K562 (cell line): ENCODE results near the gene HDLBP. TPM values are rescaled to one million over a fixed set of nuclear protein-coding genes. Genes with fewer than 3 reads are reported as not detected.

Source experiments
- BCLAF1 ChIP-seq, 2 experiments: fragments of 450-650 bp in 1 of 2; IDR thresholded peaks; 2 replicates each; pipeline ENCODE4 v1.6.1; 2011 to 2017; ENCODE audit warnings: low read depth in 2 of 2, antibody characterized with exemption in 1 of 2, borderline replicate concordance in 1 of 2, low read length in 1 of 2, mild to moderate bottlenecking in 1 of 2, mixed read lengths in 1 of 2; ENCODE audit not compliant: control insufficient read depth in 1 of 2
- BRF1 ChIP-seq: IDR thresholded peaks from 3 replicates; pipeline ENCODE4 v1.6.1; 2011; ENCODE audit warnings: borderline replicate concordance, mild to moderate bottlenecking; ENCODE audit not compliant: insufficient read length; ENCODE audit errors: extremely low read depth
- CBFA2T2 ChIP-seq: fragments of 450-650 bp; conservative IDR thresholded peaks from 2 replicates; pipeline ENCODE4 v1.6.1; 2017; ENCODE audit warnings: mild to moderate bottlenecking
- CBFA2T3 ChIP-seq: fragments of 450-650 bp; IDR thresholded peaks from 2 replicates; pipeline ENCODE4 v1.6.1; 2017
- DIDO1 ChIP-seq: fragments of 450-650 bp; IDR thresholded peaks from 2 replicates; pipeline ENCODE4 v1.6.1; 2016; ENCODE audit warnings: low read depth, missing biosample characterization, missing genetic modification characterization
- HDAC3 ChIP-seq: fragments of 450-650 bp; IDR thresholded peaks from 2 replicates; pipeline ENCODE4 v1.6.1; 2018; ENCODE audit warnings: borderline replicate concordance, mild to moderate bottlenecking, moderate library complexity; ENCODE audit not compliant: partially characterized antibody
- KAT7 ChIP-seq: sonication (generic); formaldehyde crosslinking; IDR thresholded peaks from 2 replicates; pipeline ENCODE4 v1.8.0; 2022; ENCODE audit warnings: missing genetic modification reagents, mild to moderate bottlenecking, borderline replicate concordance
- PATZ1 ChIP-seq: fragments of 250-450 bp; sonication (Bioruptor Pico); IDR thresholded peaks from 2 replicates; pipeline ENCODE4 v1.5.0; 2020; ENCODE audit warnings: mild to moderate bottlenecking, borderline replicate concordance
- STAT6 ChIP-seq: sonication (generic); formaldehyde crosslinking; IDR thresholded peaks from 2 replicates; pipeline ENCODE4 v1.8.1; 2023; ENCODE audit warnings: mild to moderate bottlenecking, missing genetic modification reagents
- U2AF1 ChIP-seq: fragments of 200-400 bp; formaldehyde crosslinking; optimal IDR thresholded peaks from 2 replicates; pipeline ENCODE3; 2017; ENCODE audit warnings: mild to moderate bottlenecking, low read depth, low read length, moderate library complexity
- ZFX ChIP-seq: sonication (generic); formaldehyde crosslinking; IDR thresholded peaks from 2 replicates; pipeline ENCODE4 v1.8.0; 2022; ENCODE audit warnings: mild to moderate bottlenecking, missing genetic modification reagents, moderate library complexity
- ZNF655 ChIP-seq: fragments of 250-450 bp; sonication (Bioruptor Pico); IDR thresholded peaks from 2 replicates; pipeline ENCODE4 v1.5.0; 2021
- ZNF696 ChIP-seq: fragments of 250-450 bp; sonication (Bioruptor Pico); conservative IDR thresholded peaks from 2 replicates; pipeline ENCODE4 v1.4.0; 2020; ENCODE audit warnings: mild to moderate bottlenecking, moderate library complexity
- polyA plus RNA-seq, 8 experiments: library from polyadenylated mRNA; depleted of rRNA in 4 of 8; stranded (reverse) in 5 of 8; unstranded in 3 of 8; fragments of >200 nt; fragmentation: Nextera tagmentation in 2 of 8; fragmentation: Illumina TruSeq in 1 of 8; extraction: Ambion mirVana in 2 of 8; extraction: Trizol in 1 of 8; gene quantifications; 2 replicates each; pipeline versions ENCODE4 v1.2.1 to v1.2.3, GENCODE V29; 2011 to 2014; ENCODE audit warnings: inconsistent platforms in 1 of 8, missing spikeins in 1 of 8
- total RNA-seq, 7 experiments: library from RNA; depleted of rRNA in 6 of 7; stranded (reverse); fragments of >200 nt in 6 of 7; fragmentation: Illumina TruSeq in 2 of 7; extraction: Trizol in 2 of 7; gene quantifications; 2 replicates each; pipeline versions ENCODE4 v1.2.1 to v1.2.3, GENCODE V29; 2011 to 2021; ENCODE audit warnings: low replicate concordance in 1 of 7

The HDLBP gene
- total and polyA plus RNA-seq, 9 of the 15 experiments (the other 6 are each of a cell fraction or from before 2014, with no cell fraction given) = 24.4 to 378 (median 146) TPM

GRCh38 chr2:241302759-241303651 lies 12.5 kb downstream of the HDLBP start (continued):
- TF ChIP-seq BCLAF1 (IDR thresholded peaks at IDR 0.05; ENCODE audit: borderline replicate concordance in 1 of 2, control insufficient read depth in 1 of 2, low read depth in 2 of 2, low read length in 1 of 2) (no peak), BRF1 (no peak), HDAC3 (no peak), CBFA2T2 (peak; percentile 20; the same call in 1 of the 2 replicates), ZFX (CRISPR knock-in tag) (peak; percentile 40), ZNF696 (CRISPR knock-in tag) (no peak), PATZ1 (CRISPR knock-in tag) (no peak), ZNF655 (CRISPR knock-in tag) (no peak), U2AF1 (no peak), KAT7 (no peak), DIDO1 (tag) (no peak), STAT6 (no peak), CBFA2T3 (peak; percentile 52)
